ENCODE results near the gene COX19.
A peak's percentile ranks its signal among the peaks of the same experiment; 100 is the strongest.
"Not testable (repeated sequence)": the region's sequence is repeated elsewhere in the genome, so short reads cannot be mapped to it uniquely, and the experiment has no call there.

The COX19 gene

DNA sequence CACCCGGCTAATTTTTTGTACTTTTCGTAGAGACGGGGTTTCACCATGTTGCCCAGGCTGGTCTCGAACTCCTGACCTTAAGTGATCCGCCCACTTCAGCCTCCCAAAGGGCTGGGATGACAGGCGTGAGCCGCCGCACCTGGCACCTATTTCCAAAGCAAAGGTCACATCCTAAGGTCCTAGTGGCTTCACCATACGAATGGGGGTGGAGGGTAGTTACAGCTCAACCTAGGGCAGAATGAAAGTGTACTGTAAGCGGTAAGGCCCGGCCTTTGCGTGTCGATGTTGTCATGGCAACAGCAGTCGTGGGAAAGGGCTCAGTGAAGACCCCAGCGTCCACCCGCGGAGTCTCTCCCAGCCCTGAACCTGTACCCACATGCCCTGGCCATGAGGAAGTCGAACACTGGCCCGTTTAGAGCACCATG is 1.6 kb upstream of the COX19 start:
- DNase-seq = no peak

DNA sequence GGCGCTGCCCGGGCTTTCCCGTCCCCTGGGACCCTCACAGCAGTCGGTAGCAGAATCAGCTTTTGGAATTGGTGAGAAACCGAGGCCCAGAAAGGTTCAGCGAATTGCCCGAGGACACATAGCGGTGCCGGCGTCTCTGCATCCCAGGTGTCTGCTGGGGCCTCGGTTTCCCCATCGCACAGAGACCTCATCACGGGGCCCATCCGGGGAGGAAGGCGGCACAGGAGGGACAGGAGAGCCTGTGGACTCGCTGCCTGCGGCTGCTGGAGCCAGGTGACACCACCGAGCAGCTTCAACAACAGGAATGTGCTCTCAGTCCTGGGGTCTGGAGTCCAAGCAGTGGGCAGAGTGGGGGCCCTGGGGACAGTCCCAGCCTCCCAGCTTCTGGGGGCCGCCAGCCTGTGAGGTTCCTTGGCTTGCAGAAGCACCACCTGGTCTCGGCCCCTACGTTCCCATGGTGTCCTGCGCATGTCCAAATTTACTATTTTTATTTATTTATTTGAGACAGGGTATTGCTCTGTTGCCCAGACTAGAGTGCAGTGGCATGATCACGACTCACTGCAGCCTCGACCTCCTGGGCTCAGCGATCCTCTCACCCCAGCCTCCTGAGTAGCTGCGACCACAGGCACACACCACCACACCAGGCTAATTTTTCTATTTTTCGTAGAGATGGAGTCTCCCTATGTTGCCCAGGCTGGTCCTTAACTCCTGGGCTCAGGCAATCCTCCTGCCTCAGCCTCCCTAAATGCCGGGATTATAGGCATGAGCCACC is 539 bp upstream of the COX19 start:
- no peak for DNase-seq

DNA sequence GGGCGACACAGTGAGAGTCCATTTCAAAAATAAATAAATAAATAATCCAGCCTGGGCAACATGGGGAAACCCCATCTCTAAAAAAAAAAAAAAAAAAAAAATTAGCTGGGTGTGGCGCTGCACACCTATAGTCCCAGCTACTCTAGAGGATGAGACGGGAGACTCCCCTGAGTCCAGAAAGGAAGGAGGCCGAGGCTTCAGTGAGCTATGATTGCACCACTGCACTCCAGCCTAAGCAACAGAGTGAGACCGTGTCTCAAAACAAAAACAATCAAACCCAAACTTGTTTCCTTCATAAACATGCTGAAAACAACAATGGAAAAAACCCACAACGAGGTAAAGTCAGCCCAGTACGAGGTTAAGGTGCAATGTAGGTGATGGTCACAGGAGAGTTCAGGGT is 1.2 kb downstream of the COX19 start:
- no peak for DNase-seq

DNA sequence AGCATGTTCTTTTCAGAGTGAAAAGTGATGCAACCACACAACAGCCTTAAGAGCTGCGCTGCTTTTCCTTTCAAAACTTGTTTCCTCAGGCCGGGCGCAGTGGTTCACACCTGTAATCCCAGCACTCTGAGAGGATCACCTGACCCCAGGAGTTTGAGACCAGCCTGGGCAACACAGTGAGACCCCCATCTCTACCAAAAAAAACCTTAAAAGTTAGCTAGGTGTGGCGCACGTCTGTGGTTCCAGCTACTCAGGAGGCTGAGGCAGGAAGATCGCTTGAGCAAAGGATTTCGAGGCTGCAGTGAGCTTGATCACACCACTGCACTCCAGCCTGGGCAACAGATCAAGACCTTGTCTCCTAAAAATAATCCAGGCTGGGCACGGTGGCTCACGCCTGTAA is 2.0 kb downstream of the COX19 start:
- DNase-seq = no peak

DNA sequence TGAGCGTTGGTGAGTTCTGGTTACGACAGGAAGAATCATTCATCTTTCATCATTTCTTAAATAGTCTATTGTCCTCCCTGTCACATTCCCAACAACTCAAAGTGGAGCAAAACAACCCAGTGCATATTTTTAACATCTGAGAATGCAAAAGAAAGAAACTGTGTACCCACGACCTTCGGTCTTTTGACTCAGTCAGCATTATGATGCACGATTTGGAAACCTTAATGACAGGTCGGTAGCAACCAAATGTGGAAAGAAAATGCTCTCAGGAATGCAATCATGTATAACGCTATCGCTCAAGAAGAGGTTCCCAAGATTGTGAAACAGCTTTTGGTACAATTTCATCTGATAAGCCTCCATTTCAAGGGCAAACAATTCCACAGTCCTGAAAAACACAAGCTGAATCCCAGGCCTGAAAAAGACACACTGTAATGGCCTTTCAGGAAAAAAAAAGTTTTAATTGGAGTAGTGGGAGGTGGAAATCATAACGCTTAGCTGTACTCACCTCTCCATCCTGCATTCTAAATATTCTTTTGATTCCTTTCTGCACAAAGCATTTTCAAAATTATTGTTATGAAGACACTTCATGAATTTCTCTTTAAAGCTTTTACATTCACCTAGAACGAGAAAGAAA is 2.6 kb downstream of the COX19 start:
- DNase-seq = no peak

DNA sequence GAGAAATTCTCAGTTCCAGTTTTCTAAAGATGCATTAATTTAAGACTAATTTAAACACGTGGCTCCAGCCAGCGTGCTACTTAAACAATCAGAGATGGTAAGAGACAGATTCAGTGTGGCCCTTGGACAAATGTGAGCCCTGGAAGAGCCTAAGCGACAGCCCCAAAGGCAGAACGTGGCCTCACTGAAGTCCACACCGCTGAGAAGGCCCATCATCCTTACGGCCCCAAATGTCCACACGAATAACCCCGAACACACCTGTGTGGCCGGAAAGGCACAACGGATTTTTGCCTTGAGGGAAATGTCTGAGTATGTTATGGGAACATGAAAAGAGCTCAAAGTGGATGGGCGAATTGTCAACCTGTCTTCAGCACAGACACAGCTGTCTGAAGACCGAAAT is 3.2 kb downstream of the COX19 start:
- DNase-seq = no peak

DNA sequence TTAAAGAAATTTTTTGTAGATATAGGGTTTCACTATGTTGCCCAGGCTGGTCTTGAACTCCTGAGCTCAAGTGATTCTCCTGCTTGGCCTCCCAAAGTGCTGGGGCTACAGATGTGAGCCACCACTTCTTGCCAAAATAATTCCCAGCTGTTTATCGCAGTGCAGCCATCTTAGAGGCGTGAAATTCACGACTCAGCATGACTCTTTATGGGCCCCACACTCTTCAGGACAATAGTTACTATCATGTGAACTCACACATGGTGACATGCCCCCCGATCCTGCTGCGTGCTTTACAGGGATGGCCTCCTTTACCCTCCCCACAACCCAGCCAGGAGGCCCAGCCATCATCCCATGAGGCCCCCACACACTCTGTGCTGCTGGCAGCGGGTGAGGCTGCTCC is 4.6 kb downstream of the COX19 start:
- DNase-seq = no peak

DNA sequence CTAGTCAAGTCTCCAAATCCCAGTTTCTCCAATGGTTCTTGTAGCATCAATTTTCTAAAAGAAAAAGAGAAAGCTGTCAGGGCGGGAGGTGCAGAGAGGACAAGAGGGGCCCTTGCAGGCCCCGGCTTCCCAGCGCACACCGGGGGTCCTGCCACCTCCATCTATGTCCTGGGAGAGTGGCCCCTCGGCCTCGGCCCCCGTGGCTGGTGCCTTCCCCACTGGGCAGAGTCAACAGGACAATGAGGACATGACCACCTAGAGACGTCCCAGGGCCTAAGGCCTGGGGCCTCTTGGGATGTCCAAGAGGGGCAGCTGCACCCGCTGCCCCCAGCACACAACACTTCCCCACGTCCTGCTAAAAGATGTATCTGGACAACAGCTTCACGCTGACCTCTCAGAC is 5.9 kb downstream of the COX19 start:
- no peak for DNase-seq

DNA sequence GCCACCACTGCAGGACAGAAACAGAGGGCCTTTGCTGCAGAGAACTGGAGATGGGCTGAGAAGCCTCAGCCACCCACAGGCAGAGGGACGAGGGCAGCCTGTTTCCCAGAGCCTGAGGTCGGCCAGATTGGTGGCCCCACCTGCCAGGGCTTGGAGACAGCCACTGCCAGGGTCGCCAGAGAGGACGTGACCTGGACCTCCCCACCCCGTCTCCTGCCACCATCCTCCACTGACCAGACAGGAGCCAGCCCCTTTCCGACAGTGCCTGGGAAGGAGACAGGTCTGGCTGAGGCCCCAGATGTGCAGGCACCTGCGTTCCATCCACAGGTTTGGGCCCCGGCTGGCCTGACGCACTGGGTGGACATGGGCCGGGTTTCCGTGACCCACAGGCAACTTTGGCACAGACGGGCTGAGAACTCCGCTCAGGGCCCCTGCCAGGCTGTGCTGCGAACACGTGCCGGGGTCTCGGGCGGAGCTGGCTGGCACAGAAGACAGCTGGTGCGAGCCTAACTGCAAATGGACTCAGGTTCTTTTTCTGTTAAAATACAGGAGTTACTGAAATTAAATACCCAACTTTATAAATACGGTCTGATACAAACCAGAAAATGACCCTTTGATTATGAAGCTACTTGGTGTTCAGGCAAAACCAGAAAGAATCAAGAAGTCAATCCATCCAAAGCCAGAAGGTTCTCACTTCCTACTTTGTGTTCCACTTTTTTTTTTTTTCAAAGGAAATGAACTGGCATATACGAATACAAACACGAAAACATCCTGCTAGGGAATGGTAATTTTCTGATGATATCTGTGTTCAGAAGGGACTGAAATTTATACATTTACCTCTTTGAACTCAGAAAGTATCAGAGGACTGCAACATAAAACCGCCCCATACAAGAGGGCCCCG is 6.9 kb downstream of the COX19 start:
- DNase-seq = peak; percentile 23

DNA sequence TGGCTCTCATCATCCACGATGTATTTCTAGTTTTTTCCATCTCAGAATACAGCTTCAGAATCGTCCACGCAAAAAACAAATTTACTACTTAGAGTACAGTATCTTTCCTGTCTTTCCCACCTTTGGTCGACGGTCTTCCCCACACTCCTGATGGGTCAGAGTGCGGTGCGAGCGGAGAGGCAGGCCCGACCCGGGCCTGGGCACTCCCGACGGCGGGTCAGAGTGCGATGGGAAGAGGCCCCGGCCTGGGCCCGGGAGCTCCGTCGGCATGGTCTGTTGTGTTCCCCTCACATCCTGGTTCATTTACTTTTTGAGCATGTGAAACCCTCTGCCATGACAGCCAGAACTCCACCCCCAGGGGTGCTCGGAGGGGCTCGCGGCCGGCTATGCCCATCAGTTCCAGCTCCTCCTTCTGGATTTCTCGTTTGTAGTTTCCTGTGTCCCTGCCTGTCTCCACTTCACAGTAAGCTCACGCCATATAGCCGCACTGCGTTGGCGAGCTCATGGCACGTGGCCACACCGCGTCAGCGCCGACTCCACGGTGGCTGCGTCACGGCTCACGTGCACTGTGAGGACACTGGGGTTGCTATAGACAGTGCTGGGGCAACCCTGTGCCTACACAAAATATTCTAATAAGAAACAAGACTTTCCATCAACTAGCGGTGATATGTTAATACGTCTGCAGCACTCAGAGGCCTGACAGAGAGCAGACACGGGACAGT is 7.8 kb downstream of the COX19 start:
- DNase-seq = peak; percentile 13

DNA sequence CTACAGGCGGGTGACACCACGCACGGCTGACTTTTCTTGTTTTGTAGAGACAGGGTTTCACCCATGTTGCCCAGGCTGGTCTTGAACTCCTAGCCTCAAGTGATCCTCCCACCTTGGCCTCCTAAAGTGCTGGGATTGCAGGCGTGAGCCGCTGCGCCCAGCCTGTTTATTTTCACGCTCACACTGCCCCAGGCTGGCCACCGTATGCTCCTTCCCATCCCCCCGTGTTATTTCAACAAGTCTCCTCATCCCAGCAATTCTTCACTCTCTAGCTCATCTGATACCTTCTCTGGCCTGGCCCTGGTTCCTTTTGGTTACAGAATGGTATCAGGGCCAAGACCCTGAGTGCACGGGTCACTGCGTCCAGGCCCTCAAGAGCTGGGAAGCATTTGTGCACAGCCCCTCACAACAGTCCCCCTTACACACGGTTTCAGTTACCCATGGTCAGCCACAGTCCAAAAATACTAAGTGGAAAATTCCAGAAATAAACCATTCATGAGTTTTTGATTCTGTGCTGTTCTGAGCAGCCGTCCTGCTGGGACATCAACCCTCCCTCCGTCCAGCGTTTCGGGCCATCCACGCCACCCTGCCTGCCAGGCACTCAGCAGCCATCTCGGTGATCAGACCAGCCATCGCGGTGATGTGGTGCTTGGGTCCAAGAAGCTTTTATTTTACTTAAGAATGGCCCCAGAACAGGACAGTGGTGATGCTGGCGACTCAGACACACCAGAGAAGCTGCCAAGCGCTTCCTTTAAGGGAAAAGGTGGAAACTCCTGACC is 8.9 kb downstream of the COX19 start:
- DNase-seq = peak; percentile 23

DNA sequence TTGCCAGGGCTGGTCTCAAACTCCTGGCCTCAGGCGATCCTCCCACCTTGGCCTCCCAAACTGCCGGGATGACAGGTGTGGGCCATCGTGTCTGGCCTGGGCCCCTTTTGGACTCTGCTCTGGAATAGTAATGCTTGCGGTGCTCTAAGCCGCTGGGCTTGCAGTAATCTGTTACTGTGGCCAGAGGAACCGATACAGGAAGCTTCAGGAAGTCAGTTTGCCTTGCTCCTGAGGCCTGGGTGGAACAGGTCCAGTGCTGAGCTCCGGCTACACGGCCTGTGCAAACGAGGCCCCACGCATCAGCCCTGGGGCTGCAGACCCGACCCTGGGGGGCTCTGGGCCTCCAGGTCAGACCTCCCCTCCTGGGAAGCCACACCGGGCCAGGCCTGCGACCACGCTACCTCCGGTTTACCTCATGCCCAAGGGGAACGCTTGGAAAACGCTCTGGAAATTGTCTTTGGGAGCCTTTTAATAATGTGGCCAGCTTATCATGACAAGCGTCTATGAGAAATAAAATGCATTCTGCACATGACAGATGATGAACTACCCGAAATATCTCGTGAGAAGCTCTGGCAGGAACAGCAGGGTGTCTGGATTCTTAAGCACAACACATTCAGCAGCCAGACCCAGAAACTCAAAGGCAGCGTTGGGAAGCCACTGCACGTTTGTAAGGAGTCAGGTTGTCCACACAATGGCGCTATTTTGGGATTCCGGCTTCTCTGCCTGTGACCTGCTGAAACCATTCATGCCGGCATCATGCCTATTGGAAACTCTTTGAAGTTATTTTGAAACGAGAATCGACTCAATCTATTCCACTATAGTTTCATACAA is 10.7 kb downstream of the COX19 start:
- DNase-seq = peak; percentile 52

DNA sequence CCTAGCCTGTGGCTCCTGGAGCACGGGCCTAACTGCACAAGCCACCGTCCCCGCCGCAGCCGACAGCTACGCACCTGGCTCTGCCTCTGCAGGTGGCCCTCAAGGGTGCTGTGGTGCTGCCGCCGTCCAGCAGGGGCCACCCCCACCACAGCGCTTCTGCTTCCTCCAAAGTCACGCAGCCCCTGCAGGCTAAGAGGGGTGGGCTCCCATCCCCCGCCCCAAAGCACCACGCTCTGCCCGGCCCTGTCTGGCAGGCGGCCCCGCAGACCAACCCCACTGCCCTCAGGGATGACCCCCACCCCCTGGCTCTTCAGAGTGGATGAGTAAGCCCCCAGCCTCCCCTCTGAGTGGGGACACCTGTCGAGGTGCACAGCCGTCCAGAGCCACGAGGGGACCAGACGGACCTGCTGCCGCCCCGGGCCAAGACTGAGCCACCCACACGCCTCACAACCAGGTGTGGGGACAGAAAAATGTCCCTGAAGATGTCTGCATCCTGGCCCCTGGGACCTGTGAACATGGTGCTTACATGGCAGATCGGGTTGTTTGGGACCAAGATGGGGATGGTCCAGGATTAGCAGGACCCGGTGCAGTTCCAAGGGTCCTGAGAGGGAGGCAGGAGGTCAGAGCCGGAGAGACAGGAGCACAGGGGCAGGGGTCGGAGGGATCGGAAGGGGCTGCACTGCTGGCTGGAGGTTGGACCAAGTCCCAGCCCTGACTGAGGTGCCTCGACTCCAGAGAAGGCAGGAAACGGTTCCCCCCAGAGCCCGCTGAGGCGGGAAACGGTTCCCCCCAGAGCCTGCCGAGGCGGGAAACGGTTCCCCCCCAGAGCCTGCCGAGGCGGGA is 11.9 kb downstream of the COX19 start:
- DNase-seq = peak; percentile 24

DNA sequence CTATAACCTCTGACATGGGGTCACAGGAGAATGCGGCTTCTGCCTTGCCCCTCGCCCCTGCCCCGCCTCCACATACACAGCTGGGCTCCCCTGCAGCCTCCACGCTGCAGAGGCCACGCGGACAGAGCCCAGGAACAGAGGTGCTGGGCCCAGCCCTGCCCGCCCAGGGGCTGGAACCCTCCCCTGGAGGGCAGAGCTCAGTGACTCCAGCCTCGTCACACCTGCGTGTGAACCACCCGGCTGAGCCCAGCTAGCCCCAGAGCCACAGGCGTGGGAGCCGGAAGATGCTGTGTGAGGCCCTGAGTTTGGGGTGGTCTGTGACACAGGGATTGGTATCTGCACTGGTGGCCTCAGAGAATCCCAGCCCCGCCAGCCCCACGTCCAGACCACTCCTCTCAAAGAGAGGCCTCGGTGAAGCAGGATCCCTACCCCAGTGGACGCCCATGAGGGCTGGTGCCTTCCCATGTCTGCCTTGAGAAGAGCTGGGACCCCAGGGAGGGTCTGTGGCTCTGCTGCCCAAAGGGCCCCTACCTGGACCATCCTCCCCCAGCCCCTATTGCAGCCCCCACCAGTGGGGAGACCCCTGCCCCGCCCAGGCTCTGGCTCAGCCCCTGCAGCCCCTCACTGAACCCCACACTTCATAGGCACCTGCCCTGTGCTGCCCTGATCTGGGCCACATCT is 12.8 kb downstream of the COX19 start:
- DNase-seq = peak; percentile 19

DNA sequence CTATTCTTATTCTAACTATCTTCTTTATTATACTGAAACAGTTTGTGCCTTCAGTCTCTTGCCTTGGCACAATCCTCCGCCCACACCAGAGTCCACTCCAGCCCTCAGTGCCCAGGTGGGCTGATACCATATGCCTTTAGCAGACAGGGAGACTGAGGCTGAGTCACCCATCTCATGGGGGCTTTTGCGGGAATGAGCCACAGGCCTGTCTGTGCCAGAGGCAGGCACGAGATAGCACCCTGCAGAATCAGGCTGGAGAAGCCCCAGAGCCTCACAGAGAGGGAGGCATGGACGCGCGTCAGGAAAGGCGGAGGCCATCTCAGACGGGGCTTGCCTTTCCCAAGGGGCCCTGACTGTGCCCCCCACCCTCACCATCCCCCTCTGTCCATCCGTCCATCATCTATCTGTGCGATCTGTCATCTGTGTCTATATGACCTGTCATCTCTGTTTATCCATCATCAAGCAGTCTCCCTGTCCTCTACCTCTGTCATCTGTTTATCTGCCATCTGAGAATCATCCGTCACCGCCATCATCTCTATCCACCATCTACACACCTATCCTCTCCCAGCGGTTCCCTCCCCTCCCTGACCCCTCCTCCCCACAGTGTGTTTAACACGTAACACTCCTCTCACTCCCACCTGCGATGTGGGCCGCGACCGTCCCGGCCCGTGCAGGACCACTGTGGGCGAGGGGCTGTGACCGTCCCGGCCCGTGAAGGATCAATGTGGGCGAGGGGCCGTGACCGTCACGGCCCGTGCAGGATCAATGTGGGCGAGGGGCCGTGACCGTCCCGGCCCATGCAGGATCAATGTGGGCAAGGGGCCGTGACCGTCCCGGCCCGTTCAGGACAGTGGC is 13.6 kb downstream of the COX19 start:
- no peak for DNase-seq

DNA sequence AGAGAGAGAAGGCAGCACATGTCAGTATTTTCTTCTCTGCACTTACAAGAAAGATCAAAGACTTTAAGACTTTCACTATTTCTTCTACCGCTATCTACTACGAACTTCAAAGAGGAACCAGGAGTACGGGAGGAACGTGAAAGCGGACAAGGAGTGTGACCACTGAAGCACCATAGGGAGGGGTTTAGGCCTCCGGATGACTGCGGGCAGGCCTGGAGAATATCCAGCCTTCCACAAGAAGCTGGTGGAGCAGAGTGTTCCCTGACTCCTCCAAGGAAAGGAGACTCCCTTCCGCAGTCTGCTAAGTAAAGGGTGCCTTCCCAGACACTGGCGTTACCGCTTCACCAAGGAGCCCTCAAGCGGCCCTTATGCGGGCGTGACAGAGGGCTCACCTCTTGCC is 14.4 kb downstream of the COX19 start:
- not testable (repeated sequence) for DNase-seq

DNA sequence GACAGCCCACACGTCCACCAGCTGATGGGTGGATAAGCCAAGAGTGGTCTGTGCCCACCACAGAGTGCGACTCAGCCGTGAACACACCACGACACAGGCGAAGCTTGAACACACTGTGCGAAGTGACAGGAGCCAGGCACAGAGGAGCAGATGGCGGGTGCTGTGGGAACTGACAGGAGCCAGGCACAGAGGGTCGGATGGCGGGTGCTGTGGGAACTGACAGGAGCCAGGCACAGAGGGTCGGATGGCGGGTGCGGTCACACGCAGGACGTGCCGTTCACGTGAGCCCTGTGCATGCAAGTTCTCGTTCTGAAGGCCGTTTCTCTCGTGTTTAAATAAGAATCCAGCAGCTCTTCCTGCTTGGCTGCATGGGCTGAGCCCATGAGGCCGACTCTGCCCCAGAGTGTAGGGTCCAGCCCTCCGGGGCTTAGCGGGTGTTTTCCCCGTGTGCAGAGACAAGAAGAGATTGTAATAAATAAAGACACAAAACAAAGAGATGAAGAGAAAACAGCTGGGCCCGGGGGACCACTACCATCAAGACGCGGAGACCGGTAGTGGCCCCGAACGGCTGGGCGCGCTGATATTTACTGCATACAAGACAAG is 15.0 kb downstream of the COX19 start:
- DNase-seq = no peak

DNA sequence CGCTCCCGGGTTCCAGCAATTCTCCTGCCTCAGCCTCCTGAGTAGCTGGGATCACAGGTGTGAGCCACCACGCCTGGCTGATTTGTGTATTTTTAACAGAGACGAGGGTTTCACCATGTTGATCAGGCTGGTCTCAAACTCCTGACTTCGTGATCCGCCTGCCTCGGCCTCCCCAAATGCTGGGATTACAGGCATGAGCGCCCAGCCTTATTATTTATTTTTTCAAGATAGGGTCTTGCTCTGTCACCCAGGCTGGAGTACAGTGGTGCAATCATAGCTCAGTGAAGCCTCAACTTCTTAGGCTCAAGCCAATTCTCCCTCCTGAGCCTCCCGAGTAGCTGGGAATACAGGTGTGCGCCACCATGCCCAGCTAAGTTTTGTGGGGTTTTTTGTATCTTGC is 15.6 kb downstream of the COX19 start:
- not testable (repeated sequence) for DNase-seq
